Tongue (tissue), 2 donors: Measurements from ENCODE around the gene APOL4. TPM values are rescaled to one million over a fixed set of nuclear protein-coding genes. Genes with fewer than 3 reads are reported as not detected.
"Not testable (repeated sequence)": the region's sequence is repeated elsewhere in the genome, so short reads cannot be mapped to it uniquely, and the experiment has no call there.

Experiments used
- DNase-seq: peaks from one replicate; pipeline ENCODE4 v3.0.0-alpha.2; 2015
- total RNA-seq: library from RNA; depleted of rRNA; stranded (reverse); fragments of >200 nt; gene quantifications from one replicate; pipeline ENCODE4 v1.2.3, GENCODE V29; 2014

Gene APOL4
- total RNA-seq, 1 donor from 2014 or later = 19.8 TPM

DNA sequence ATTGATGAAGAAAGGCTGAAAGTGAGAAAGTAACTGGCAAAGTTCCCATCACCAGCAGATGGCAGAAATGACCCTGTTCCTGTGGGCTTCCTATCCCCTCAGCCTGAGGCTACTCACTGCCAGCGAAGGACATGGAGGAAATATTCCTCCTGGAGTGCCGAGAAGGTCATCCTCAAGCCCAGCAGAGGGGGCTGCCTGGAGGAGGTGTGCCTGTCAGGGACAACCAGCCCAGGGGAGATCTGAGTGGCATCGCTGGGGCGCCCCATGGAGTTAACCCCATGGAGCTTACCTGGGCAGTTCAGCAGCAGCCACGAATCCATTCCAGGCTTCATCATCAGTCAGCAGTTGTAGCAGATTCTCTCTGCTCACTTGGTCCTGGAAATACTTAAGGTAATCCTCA is 29.4 kb upstream of the APOL4 start:
- not testable (repeated sequence) for DNase-seq

DNA sequence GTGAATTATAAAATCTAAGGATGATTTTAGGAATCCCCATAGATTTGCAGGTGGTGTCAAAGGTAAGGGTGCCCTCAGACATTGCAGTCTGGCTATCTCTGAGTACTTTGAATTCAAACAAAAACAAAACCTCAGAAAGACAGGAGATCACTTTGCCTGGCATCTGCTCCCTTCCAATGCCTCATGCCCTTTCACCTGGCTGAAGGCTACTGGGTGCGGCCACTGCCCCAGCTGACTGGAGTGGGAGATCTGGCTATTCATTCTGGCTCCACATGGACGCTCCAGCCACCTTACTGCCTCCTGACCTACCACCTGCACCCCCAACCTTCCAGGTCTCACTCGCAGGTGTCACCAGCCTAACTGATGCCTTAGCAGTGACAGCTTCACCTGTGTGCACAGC is 28.0 kb upstream of the APOL4 start:
- not testable (repeated sequence) for DNase-seq

DNA sequence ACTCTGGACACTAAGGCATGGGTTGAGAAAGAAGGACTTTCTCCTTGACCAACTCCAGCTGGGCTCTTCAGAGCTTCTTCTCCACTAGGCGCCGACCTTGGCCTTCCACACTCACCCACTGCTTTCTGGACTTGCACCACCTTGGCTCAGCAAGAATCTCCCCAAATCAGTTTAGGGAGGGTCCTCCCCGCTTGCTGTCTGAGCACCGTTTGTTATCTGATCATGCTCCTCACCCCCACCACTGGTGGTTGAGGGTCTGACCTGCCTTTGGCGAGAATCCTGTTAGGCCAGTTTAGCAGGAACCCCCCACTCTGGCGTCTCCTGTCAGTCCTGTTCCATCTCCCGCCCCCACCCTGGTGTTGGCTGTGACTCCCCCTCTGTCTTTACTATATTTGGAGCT is 27.3 kb upstream of the APOL4 start:
- no peak for DNase-seq

DNA sequence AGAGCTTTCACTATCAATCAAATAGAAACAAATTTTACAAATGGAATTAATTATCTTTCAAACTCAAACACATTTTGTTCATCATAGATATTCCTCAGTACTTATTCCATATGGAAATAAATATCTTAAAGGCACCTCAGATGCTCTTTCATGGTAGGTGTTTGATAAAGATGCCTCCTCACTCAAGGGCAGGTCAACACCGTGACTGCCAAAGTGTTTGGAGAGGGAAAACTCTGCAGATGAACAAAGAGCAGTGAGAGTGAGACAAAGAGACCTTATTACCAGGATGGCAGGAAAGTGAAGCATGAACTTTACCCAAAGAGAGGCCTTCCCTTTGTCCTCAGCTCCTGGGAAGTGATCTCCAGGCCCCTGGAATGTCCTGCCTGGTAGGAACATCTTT is 26.8 kb upstream of the APOL4 start:
- DNase-seq = not testable (repeated sequence)

DNA sequence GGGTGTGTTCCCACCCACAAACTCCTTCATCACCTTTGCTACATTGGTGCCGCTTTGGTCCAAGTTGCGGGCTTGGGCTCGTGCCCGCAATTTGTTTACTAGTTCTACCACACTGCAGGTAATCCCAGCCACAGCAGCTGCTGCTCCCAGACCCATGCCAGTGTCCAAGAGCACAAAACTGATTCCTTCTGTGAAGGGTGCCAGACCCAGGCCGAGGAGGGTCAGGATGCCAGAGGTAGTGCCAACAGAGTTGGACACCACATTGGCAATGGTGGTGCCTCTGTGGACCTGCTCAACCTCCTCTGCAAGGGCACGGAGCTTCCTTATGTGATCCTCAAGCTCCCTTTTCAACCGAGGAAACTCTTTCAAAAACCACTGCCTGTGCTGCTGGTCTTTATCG is 26.2 kb upstream of the APOL4 start:
- DNase-seq = no peak

DNA sequence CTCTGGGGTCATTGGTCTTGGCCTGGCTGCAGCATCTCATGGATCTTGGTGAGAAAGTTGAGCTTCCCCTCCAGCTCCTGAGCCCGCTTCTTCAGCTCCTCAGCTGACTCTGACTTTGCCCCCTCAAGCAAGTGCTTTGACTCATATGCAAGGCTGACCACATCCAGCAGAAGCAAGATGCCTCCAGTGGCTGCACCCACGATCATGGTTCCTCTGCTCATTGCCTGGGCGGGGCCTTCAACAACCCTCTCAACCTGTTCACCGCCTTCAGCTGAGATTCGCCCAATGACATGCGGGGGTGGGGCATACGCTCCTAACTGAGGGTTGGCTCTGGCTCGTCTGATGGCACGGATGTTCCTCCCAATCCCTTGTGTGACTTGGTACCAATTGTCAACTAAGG is 25.8 kb upstream of the APOL4 start:
- no peak for DNase-seq

DNA sequence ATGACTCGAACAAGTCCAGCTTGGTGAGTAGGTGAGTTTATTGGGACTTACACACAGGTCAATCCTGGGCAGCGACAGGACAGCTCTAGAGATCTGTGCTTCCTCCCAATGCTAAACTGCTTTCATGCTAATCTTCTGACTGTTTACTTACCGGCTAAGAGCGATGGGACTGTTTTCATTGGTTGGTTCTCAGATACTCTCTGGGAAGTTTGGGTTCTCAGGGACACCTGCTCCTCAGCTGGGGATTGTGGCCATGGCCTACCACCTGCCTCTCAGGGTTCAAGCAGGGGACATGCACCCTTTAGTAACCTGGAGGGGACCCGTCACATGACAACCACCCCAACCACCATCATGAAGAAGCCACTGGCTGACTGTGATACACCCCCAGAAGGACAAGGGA is 24.6 kb upstream of the APOL4 start:
- no peak for DNase-seq

DNA sequence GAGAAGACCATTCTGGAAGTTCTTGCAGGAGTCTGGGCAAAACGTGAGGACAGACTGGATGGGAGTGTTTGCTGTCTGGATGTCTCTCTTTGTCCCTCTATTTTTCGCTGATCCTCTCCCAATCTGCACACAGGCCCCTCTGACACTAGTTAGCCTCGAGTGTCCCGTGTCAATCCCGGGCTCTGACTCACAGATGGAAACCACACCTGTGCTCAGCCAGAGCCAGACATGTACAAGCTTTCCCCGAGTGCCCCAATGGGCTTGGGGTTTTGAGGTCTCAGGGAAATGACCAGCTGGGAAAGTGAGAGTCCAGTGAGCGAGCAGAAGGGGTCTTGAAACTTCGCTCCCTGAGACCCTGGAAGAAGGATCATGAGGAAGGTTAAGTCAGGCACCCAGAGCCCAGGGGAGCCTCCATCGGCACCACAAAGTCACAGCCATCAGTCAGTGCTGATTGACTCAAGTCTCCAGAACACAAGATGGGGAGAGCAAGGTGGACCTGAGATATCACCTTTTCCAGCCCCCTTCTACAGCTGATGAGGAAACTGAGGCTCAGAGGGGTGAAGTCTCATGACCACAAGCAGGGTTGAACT is 23.8 kb upstream of the APOL4 start:
- no peak for DNase-seq

DNA sequence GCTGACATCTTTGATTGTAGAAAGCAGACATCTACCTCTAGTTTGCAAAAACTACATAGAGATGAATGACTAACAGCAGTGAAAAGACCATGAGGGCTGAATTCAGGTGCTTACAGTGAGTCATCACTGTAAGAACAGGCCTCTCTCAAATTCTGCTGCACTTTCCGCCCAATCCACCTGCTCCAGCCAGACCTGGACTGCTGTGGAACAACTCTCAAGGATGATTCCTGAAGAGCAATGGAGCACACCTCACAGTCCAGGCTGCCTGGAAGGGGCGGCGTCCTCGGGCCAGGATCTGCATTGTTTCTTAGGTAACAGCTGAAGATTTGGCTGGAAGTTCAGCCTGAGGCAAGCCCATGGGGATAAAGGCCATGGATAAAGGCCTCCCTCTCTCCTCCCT is 22.6 kb upstream of the APOL4 start:
- DNase-seq = no peak

DNA sequence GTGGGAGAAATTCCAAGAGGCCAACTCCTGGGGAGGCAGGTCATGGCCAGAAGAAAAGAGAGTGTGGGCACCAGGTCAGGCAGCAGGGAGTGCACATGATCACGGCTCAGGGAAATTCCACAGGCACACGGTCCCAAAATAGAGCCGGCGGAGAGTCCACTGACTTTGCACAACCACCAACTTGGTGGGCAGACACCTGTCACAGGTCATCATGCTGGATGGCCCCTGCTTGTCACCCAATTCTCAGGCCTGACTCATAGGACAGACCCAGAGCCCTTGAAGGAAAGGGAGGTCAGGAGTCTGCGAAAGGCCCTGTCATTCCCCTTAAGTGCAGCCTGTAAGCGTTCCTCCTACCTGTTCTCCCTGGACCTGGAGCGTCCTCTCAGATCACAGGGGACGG is 21.9 kb upstream of the APOL4 start:
- DNase-seq = peak; percentile 53

DNA sequence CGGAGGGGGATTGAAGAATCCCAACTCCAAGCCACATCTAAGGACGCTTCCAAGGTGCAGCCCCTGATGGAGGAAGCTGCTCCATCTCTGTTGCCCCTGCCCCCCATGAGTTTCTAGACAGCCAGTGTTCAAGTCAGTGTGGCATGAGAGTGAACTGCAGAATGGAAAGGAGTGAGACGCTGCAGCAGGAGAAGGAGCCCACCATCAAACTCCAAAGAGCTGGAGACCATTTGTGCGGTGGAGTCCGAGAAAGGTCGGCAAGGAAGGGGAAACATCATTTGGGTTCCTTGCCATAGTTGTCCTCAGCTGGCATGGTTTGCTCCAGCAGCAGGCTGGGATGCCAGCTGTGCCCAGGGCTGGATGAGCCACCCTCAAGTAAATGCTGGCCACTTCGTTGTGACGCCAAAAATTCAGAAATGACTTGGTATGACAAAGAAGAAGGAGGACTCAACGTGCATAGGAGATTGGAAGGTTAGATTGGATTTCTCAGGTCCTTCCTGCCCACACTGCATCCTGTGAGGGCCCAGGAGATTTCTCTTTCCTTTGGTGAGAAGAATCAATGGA is 21.4 kb upstream of the APOL4 start:
- DNase-seq = no peak

DNA sequence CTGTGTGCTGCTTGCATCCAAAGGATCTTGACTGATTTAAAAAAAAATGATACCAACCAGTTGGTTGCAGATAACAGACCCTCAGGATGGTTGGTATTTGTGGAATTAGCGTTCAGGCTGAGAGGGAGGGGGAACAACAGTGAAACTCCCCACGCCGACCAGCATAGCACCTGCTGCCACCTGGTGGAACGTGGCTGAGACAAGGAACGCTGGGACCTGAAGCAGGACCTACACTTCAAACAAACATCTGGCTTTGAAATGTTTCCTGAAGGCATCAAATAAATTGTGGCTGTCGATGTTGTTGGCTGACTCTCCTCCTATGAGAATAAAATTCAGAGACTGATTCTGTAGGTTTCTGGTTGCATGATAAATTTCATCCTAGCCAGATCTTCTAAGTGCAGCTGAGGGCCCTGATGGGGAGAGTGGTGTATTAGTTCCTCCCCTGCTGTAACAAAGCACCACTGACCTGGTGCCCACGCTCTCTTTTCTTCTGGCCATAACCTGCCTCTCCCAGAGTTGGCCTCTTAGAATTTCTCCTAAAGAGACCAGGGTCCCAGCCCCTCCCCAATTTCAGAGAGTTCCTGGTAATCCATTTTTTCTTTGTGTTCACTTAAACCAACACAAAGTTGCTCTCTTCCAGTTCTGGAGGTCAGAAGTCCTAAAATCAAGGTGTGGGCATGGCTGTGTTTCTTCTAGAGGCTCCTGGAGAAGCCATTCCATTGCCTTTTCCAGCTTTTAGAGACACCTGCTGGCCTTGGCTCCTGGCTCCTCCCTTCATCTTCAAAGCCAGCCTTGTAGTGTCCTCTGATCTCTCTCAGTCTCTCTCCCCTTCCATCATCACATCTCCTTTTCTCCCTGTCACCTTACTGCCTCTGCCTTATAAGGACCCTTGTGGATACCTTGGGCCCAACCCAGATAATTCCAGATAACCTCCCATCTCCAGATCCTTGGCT is 20.5 kb upstream of the APOL4 start:
- peak; percentile 69 for DNase-seq

DNA sequence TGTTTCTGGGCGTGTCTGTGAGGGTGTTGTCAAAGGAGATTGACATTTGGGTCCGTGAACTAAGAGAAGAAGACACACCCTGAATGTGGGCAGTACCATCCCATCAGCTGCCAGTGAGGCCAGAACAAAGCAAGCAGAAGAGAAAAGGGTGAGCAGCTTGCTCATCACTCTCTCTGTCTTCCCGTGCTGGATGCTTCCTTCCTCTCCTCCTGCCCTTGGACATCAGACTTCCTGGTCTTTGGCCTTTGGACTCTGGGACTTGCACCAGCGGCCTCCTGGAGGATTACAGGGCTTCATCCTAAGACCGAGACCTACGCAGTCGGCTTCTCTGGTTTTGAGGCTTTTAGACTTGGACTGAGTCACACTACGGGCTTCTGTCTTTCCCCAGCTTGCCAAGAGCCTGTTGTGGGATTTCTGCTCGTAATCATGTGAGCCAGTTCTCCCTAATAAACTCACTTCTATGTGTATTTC is 18.9 kb upstream of the APOL4 start:
- DNase-seq = peak; percentile 30

DNA sequence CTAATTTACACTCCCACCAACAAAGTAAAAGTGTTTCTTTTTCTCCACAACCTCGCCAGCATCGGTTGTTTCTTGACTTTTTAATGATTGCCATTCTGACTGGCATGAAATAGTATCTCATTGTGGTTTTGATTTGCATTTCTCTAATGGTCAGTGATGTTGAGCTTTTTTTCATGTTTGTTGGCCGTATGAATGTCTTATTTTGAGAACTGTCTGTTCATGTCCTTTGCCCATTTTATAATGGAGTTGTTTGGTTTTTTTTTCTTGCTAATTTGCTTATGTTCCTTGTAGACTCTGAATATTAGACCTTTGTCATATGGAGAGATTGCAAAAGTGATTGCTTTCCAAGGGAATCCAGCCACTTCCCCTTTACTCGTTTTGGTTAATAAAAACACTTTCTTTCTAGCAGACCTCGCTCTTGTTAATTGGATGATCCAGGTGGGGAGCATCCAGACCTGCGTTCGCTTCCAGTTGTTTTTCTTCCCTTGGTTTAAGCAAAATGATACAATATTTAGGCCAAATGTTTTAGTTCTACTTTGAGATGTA is 17.1 kb upstream of the APOL4 start:
- DNase-seq = no peak

DNA sequence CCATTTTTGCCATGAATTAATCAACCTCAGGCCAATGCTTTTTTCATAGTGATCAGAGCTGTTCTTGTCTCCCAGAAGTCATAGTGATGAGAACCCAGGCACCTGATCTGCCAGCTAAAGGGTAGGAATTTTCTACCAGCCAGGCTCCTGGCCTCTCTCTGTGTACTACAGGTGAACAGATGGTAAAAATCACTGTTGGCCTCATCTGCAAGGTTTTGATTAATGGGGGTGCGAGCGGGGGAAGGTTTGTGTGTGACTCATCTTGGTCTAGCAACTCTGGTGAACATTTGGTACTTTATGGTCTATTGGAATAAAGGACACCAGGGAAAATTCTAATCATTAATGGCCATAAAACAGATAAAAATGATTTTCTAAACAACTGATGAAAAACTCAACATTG is 14.4 kb upstream of the APOL4 start:
- no peak for DNase-seq

DNA sequence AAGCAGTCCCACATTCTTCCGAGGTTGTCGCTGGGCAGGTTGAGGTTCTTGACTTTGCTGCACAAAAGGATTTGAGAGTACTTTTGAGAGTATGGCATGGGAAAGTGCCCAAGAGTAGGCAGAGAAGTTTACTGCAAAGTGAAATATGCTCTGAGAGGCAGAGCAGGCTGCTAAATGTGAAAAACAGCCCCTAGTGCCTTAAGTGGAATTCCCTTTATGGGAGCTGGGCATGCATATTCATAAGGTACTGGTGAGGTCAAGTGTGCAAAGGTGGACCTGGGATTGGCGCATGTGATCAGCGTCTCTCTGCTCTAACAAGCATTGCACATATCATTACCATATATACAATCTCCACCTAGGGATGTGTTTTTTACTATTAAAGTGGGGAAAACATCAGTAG is 12.0 kb upstream of the APOL4 start:
- no peak for DNase-seq

DNA sequence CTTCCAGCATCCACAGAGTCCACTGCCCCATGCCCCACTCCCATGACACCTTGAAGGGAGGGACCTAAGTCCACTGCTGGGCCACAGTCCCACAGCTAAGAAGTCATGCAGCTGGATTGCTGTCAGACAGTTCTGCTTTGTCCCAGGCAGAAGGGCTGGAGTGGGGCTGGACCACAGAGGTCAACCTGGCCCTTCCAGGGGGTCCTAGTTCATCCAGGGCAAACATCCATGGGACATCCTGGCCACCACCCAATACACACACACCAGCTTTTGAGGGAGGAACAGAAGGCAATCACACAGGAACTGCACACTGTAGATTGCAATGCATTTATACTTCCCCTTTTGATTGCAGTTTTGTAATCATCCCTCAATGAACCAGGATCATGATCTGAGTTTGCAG is 11.3 kb upstream of the APOL4 start:
- DNase-seq = no peak

DNA sequence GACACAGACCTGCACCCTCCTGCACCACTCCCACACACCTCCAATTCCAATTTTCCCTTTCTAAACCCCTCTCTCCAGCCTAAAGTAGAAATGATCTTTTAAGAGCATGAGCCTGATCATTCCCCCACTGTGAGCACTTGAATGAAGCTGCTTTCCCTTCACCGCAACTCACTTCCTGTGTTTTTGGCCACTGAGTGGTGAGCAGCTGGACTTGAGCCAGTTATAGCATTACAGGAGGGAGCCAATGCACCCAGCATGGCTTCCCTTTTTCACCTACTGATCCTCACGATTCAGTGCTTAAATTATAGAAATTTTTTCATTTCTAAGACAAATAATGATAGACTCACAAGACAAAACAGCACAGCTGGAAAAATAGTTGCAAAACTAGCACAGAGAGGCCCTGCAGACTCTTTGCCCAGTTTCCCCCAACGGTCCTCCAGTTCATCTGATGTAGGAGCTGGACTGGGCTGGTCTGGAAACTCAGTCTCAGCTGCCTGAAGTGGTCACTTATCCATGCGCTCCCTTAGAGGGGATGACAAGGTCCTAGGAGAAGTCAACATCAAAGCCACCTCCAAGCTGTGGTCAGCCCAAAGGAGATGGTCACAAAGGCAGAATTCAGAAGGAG is 9.7 kb upstream of the APOL4 start:
- no peak for DNase-seq

DNA sequence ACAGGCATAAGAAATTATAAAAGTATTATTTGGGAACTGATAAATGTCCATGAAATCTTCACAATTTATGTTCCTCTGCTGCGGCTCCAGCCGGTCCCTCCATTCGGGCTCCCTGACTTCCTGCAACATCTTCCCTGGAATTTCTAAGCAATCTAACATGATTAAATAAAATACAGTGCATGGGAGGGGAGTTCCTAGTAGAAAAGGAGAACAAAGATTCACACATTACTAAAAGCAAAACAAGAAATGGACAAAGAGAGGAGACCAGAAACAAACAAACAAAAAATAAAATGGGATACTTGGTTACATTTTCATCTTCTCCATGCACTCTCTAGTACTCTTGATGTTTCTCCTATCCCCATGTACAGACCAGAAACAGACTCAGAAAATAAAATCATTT is 8.6 kb upstream of the APOL4 start:
- no peak for DNase-seq

DNA sequence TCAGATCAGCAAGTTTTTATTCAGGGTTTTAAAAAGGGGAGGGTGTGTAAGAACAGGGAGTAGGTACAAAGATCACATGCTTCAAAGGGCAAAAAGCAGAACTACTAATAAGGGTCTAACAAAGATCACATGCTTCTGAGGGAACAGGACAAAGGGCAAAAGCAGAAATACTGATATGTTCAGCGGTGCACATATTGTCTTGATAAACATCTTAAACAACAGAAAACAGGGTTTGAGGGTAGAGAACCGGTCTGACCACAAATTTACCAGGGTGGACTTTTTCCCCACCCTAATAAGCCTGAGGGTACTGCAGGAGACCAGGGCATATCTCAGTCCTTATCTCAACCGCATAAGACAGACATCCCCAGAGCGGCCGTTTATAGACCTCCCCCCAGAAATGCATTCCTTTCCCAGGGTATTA is 7.9 kb upstream of the APOL4 start:
- not testable (repeated sequence) for DNase-seq

DNA sequence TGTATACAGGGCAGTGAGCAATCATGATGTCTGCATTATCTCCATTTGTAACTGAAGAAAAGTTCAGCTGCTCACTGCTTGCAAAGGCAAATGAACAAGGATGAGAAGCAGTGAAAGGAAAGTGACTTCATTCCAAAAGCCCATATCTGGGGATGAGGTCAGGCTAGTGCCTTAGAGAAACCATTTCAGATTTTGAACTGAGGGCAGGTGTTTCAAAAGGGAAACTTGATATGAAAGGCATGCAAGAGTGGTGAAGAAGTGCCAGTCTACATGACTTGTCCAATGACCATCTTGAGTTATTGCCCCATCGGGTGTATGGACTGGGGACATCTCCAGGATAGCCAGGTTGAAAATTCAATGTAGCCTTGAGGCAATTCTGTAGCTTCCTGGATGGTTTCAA is 7.3 kb upstream of the APOL4 start:
- DNase-seq = no peak

DNA sequence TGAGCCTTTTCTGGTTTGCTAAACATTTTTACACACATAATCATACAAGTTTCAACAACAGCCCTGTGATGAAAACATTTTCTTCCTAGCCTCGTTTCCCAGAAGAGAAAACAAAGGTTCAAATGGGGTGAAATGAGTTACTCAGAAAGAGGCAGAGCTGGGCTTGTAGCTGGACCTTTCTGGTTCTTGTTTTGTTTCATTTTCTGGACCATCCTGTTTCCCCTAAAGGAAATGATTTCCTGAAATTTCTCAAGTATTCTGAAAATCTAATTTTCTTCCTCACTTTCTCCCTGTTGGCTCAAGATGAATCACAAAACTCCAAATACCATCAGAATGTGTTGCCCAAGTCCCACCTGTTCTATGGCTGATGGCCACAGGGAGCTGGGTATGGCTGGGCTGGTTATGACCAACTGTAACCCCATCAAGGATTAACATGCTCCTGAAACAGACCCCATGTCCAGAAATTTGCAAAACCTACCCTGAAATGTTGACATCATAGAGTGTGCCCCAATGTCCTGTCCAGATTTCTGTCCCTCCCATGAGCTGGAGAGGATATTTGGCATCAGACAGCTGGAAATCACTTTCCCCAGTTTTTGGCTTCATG is 6.7 kb upstream of the APOL4 start:
- no peak for DNase-seq
